Suprapubic skin (tissue), 4 donors: ENCODE results near the gene ARID3A. TPM values are rescaled to one million over a fixed set of nuclear protein-coding genes. Genes with fewer than 3 reads are reported as not detected.

ENCODE experiments used
- DNase-seq, 2 donors: peaks; one replicate each; pipeline ENCODE4 v3.0.0-alpha.2; 2019; ENCODE audit warnings: low spot score in 2 of 2
- H3K27ac ChIP-seq: fragments of 200-600 bp; sonication (generic); one replicate; pipeline ENCODE4 v1.5.1; 2019
- H3K27me3 ChIP-seq: fragments of 200-600 bp; sonication (generic); one replicate; pipeline ENCODE4 v1.5.1; 2019
- H3K36me3 ChIP-seq: fragments of 200-600 bp; sonication (generic); one replicate; pipeline ENCODE4 v1.5.1; 2019
- H3K4me1 ChIP-seq: fragments of 200-600 bp; sonication (generic); one replicate; pipeline ENCODE4 v1.5.1; 2019
- H3K4me3 ChIP-seq: fragments of 200-600 bp; sonication (generic); one replicate; pipeline ENCODE4 v1.5.1; 2019; ENCODE audit warnings: mild to moderate bottlenecking
- H3K9me3 ChIP-seq: fragments of 200-600 bp; sonication (generic); one replicate; pipeline ENCODE4 v1.5.1; 2019
- CTCF ChIP-seq, 2 donors: fragments of 200-600 bp in 1 of 2; fragments of 450-650 bp in 1 of 2; sonication (generic) in 1 of 2; IDR thresholded peaks; one replicate each; pipeline ENCODE4 v1.5.1; 2016 to 2019; ENCODE audit warnings: antibody characterized with exemption in 2 of 2, mild to moderate bottlenecking in 1 of 2, moderate library complexity in 1 of 2
- EP300 ChIP-seq: sonication (generic); formaldehyde crosslinking; IDR thresholded peaks from one replicate; pipeline ENCODE4 v1.6.1; 2017; ENCODE audit warnings: antibody characterized with exemption
- POLR2A ChIP-seq, 2 donors: fragments of 450-650 bp; IDR thresholded peaks; one replicate each; pipeline ENCODE4 v1.6.1; 2017; ENCODE audit warnings: antibody characterized with exemption in 2 of 2, mild to moderate bottlenecking in 2 of 2, moderate library complexity in 2 of 2
- POLR2AphosphoS5 ChIP-seq, 3 donors: sonication (generic); formaldehyde crosslinking; IDR thresholded peaks; one replicate each; pipeline ENCODE4 v1.6.1; 2017; ENCODE audit warnings: antibody characterized with exemption in 3 of 3
- WGBS: methylation state at CpG from one replicate; pipeline ENCODE4 v1.1.5; 2018; 5-methylcytosine and 5-hydroxymethylcytosine counted together
- total RNA-seq, 4 donors: library from RNA; depleted of rRNA; stranded (reverse); fragments of >200 nt; gene quantifications; one replicate each; pipeline ENCODE4 v1.1.0, GENCODE V29; 2016

ARID3A gene
- total RNA-seq, 4 donors from 2014 or later, result 4.7 to 7.5 (median 6.1) TPM

- H3K27ac ChIP-seq, result no peak overlapping the region
- peak overlapping the region; percentile 34 for H3K4me3 ChIP-seq
- TF ChIP-seq CTCF (IDR thresholded peaks at IDR 0.05) (no peak), EP300 (no peak), POLR2AphosphoS5 (IDR thresholded peaks at IDR 0.05) (no peak), POLR2A (IDR thresholded peaks at IDR 0.05) (no peak)
- no peaks in the 10 kb centered on the region for H3K9me3 ChIP-seq
- no peaks in the 10 kb centered on the region for H3K36me3 ChIP-seq
- peaks cover 74% of the 10 kb centered on the region for H3K27me3 ChIP-seq
- peaks cover 29% of the 10 kb centered on the region for H3K4me1 ChIP-seq
- WGBS, result 28% methylated on average over 6 of the region's 73 CpGs
- DNase-seq, result no peak
Observed at GRCh38 chr19:1000591-1001537, 75.0 kb downstream of the ARID3A start.

GRCh38 chr19:1001538-1002166 lies 75.8 kb downstream of the ARID3A start:
- Histone ChIP-seq H3K4me1 (peaks cover 21% of the 10 kb centered on the region), H3K4me3 (no peak overlapping the region), H3K36me3 (no peaks in the 10 kb centered on the region), H3K27me3 (peaks cover 67% of the 10 kb centered on the region), H3K9me3 (no peaks in the 10 kb centered on the region), H3K27ac (no peak overlapping the region)
- TF ChIP-seq POLR2A (IDR thresholded peaks at IDR 0.05) (no peak), CTCF (IDR thresholded peaks at IDR 0.05) (peak; percentile 83 to 94)
- peak in 1 of 2 donors; percentile 79 for DNase-seq
- WGBS, result 7% methylated on average over 3 of the region's 20 CpGs

GRCh38 chr19:1002600-1002999 lies 76.8 kb downstream of the ARID3A start:
- DNase-seq, result no peak
- Histone ChIP-seq H3K4me3 (no peak overlapping the region), H3K4me1 (peaks cover 20% of the 10 kb centered on the region), H3K27me3 (peaks cover 57% of the 10 kb centered on the region), H3K36me3 (no peaks in the 10 kb centered on the region), H3K27ac (no peak overlapping the region), H3K9me3 (no peaks in the 10 kb centered on the region)
- WGBS, result 73% methylated on average over 4 of the region's 4 CpGs
- TF ChIP-seq EP300, result no peak
- TF ChIP-seq POLR2AphosphoS5 (IDR thresholded peaks at IDR 0.05), result no peak
- TF ChIP-seq POLR2A (IDR thresholded peaks at IDR 0.05), result no peak
- TF ChIP-seq CTCF (IDR thresholded peaks at IDR 0.05), result no peak

GRCh38 chr19:1003283-1003682 lies 77.4 kb downstream of the ARID3A start:
- Histone ChIP-seq H3K27ac (no peak overlapping the region), H3K4me3 (no peak overlapping the region), H3K4me1 (peaks cover 20% of the 10 kb centered on the region), H3K36me3 (no peaks in the 10 kb centered on the region), H3K27me3 (peaks cover 50% of the 10 kb centered on the region), H3K9me3 (no peaks in the 10 kb centered on the region)
- TF ChIP-seq POLR2A (IDR thresholded peaks at IDR 0.05) (no peak), CTCF (IDR thresholded peaks at IDR 0.05) (no peak), EP300 (no peak)
- 73% methylated on average over 5 of the region's 37 CpGs for WGBS
- DNase-seq, result no peak

- Histone ChIP-seq H3K4me1 (peaks cover 20% of the 10 kb centered on the region), H3K4me3 (no peak overlapping the region), H3K9me3 (no peaks in the 10 kb centered on the region), H3K27me3 (peaks cover 40% of the 10 kb centered on the region), H3K36me3 (peaks cover 9% of the 10 kb centered on the region), H3K27ac (no peak overlapping the region)
- TF ChIP-seq POLR2AphosphoS5 (IDR thresholded peaks at IDR 0.05), result no peak
- no peak for TF ChIP-seq POLR2A (IDR thresholded peaks at IDR 0.05)
- no peak for TF ChIP-seq EP300
- TF ChIP-seq CTCF (IDR thresholded peaks at IDR 0.05), result no peak
- no peak for DNase-seq
- WGBS, result 77% methylated on average over 10 of the region's 32 CpGs
Observed at GRCh38 chr19:1004204-1004802, 78.5 kb downstream of the ARID3A start.
